Measurements from ENCODE around the gene WNK2. TPM values are rescaled to one million over a fixed set of nuclear protein-coding genes. Genes with fewer than 3 reads are reported as not detected.

WNK2 gene
- total and polyA plus RNA-seq, 4 experiments from 2014 or later: 0.26 TPM; not detected in 3

GRCh38 chr9:93243112-93243511 is 59.2 kb downstream of the WNK2 start:
- Histone ChIP-seq H3K9me3 (ENCODE audit: control insufficient read depth in 1 of 2, low read length in 2 of 2) (no peaks in the 10 kb centered on the region), H3K27ac (ENCODE audit: low read depth, low read length) (no peak overlapping the region), H3K27me3 (ENCODE audit: insufficient read depth, low read length) (no peaks in the 10 kb centered on the region), H3K4me1 (ENCODE audit: insufficient read depth, low read length) (no peaks in the 10 kb centered on the region), H3K4me3 (ENCODE audit: low read length in 2 of 2) (no peak overlapping the region), H3K36me3 (ENCODE audit: insufficient read depth, low read length) (no peaks in the 10 kb centered on the region)
- ChIA-PET CTCF (ENCODE audit: partially characterized antibody) (no interaction called here), POLR2A (ENCODE audit: partially characterized antibody) (no interaction called here)
- H3K9me3 Mint-ChIP-seq: peaks cover 0 to under 1% (median 0%) of the 10 kb centered on the region in 8 donors
- no peak for DNase-seq
- H3K4me1 Mint-ChIP-seq: peaks cover 0 to 1% (median under 1%) of the 10 kb centered on the region in 4 donors
- H3K4me3 Mint-ChIP-seq: no peak overlapping the region
- no peaks in the 10 kb centered on the region for H3K27me3 Mint-ChIP-seq
- no peaks in the 10 kb centered on the region for H3K36me3 Mint-ChIP-seq
- intact Hi-C loops (cut with micrococcal nuclease): no loop called here
- no peak overlapping the region for H3K27ac Mint-ChIP-seq

GRCh38 chr9:93244101-93244500 is 60.2 kb downstream of the WNK2 start:
- DNase-seq: no peak
- POLR2A ChIA-PET (ENCODE audit: partially characterized antibody): no interaction called here
- H3K36me3 Mint-ChIP-seq: no peaks in the 10 kb centered on the region
- CTCF ChIA-PET (ENCODE audit: partially characterized antibody): no interaction called here
- no peak overlapping the region for H3K4me3 Mint-ChIP-seq
- no peaks in the 10 kb centered on the region for H3K27me3 Mint-ChIP-seq
- no peak overlapping the region for H3K27ac Mint-ChIP-seq
- Histone ChIP-seq H3K4me3 (ENCODE audit: low read length in 2 of 2) (no peak overlapping the region), H3K36me3 (ENCODE audit: insufficient read depth, low read length) (no peaks in the 10 kb centered on the region), H3K9me3 (ENCODE audit: control insufficient read depth in 1 of 2, low read length in 2 of 2) (no peaks in the 10 kb centered on the region), H3K27me3 (ENCODE audit: insufficient read depth, low read length) (no peaks in the 10 kb centered on the region), H3K4me1 (ENCODE audit: insufficient read depth, low read length) (no peaks in the 10 kb centered on the region), H3K27ac (ENCODE audit: low read depth, low read length) (no peak overlapping the region)
- intact Hi-C loops (cut with micrococcal nuclease): no loop called here
- H3K4me1 Mint-ChIP-seq: no peaks in the 10 kb centered on the region
- H3K9me3 Mint-ChIP-seq: no peaks in the 10 kb centered on the region

- H3K4me3 Mint-ChIP-seq: no peak overlapping the region
- intact Hi-C loops (cut with micrococcal nuclease): no loop called here
- Histone ChIP-seq H3K4me1 (ENCODE audit: insufficient read depth, low read length) (no peaks in the 10 kb centered on the region), H3K4me3 (ENCODE audit: low read length in 2 of 2) (no peak overlapping the region), H3K27ac (ENCODE audit: low read depth, low read length) (no peak overlapping the region), H3K27me3 (ENCODE audit: insufficient read depth, low read length) (no peaks in the 10 kb centered on the region), H3K9me3 (ENCODE audit: control insufficient read depth in 1 of 2, low read length in 2 of 2) (no peaks in the 10 kb centered on the region), H3K36me3 (ENCODE audit: insufficient read depth, low read length) (no peaks in the 10 kb centered on the region)
- no peaks in the 10 kb centered on the region for H3K27me3 Mint-ChIP-seq
- H3K4me1 Mint-ChIP-seq: no peaks in the 10 kb centered on the region
- H3K9me3 Mint-ChIP-seq: no peaks in the 10 kb centered on the region
- no peaks in the 10 kb centered on the region for H3K36me3 Mint-ChIP-seq
- ChIA-PET CTCF (ENCODE audit: partially characterized antibody) (no interaction called here), POLR2A (ENCODE audit: partially characterized antibody) (no interaction called here)
- no peak for DNase-seq
- peak overlapping the region in 1 of 7 donors; percentile 43 for H3K27ac Mint-ChIP-seq
These were observed 60.8 kb downstream of the WNK2 start for GRCh38 chr9:93244510-93245436.

- Mint-ChIP-seq H3K9me3 (no peaks in the 10 kb centered on the region), H3K4me1 (no peaks in the 10 kb centered on the region), H3K27me3 (no peaks in the 10 kb centered on the region), H3K4me3 (no peak overlapping the region), H3K27ac (peak overlapping the region in 3 of 7 donors; percentile 43 to 62 (median 49)), H3K36me3 (no peaks in the 10 kb centered on the region)
- H3K9me3 ChIP-seq (ENCODE audit: control insufficient read depth in 1 of 2, low read length in 2 of 2): no peaks in the 10 kb centered on the region
- no peaks in the 10 kb centered on the region for H3K4me1 ChIP-seq (ENCODE audit: insufficient read depth, low read length)
- ChIA-PET CTCF (ENCODE audit: partially characterized antibody) (no interaction called here), POLR2A (ENCODE audit: partially characterized antibody) (no interaction called here)
- intact Hi-C loops (cut with micrococcal nuclease): no loop called here
- no peaks in the 10 kb centered on the region for H3K36me3 ChIP-seq (ENCODE audit: insufficient read depth, low read length)
- DNase-seq: no peak
- H3K4me3 ChIP-seq (ENCODE audit: low read length in 2 of 2): no peak overlapping the region
- H3K27me3 ChIP-seq (ENCODE audit: insufficient read depth, low read length): no peaks in the 10 kb centered on the region
- H3K27ac ChIP-seq (ENCODE audit: low read depth, low read length): no peak overlapping the region
These were observed 61.6 kb downstream of the WNK2 start for GRCh38 chr9:93245437-93245970.

- no peaks in the 10 kb centered on the region for H3K36me3 ChIP-seq (ENCODE audit: insufficient read depth, low read length)
- H3K4me1 Mint-ChIP-seq: no peaks in the 10 kb centered on the region
- H3K4me1 ChIP-seq (ENCODE audit: insufficient read depth, low read length): no peaks in the 10 kb centered on the region
- H3K9me3 ChIP-seq (ENCODE audit: control insufficient read depth in 1 of 2, low read length in 2 of 2): no peaks in the 10 kb centered on the region
- ChIA-PET POLR2A (ENCODE audit: partially characterized antibody) (no interaction called here), CTCF (ENCODE audit: partially characterized antibody) (no interaction called here)
- no peaks in the 10 kb centered on the region for H3K9me3 Mint-ChIP-seq
- H3K27me3 ChIP-seq (ENCODE audit: insufficient read depth, low read length): no peaks in the 10 kb centered on the region
- H3K27me3 Mint-ChIP-seq: no peaks in the 10 kb centered on the region
- H3K4me3 Mint-ChIP-seq: no peak overlapping the region
- H3K27ac ChIP-seq (ENCODE audit: low read depth, low read length): no peak overlapping the region
- H3K27ac Mint-ChIP-seq: no peak overlapping the region
- no peaks in the 10 kb centered on the region for H3K36me3 Mint-ChIP-seq
- DNase-seq: no peak
- H3K4me3 ChIP-seq (ENCODE audit: low read length in 2 of 2): no peak overlapping the region
- intact Hi-C loops (cut with micrococcal nuclease): no loop called here
These were observed 62.2 kb downstream of the WNK2 start for GRCh38 chr9:93246111-93246510.

- no peaks in the 10 kb centered on the region for H3K36me3 ChIP-seq (ENCODE audit: insufficient read depth, low read length)
- H3K36me3 Mint-ChIP-seq: no peaks in the 10 kb centered on the region
- no peak for DNase-seq
- H3K27ac Mint-ChIP-seq: no peak overlapping the region
- H3K9me3 Mint-ChIP-seq: no peaks in the 10 kb centered on the region
- intact Hi-C loops (cut with micrococcal nuclease): no loop called here
- H3K27me3 Mint-ChIP-seq: no peaks in the 10 kb centered on the region
- CTCF ChIA-PET (ENCODE audit: partially characterized antibody): no interaction called here
- no peaks in the 10 kb centered on the region for H3K9me3 ChIP-seq (ENCODE audit: control insufficient read depth in 1 of 2, low read length in 2 of 2)
- H3K4me1 Mint-ChIP-seq: no peaks in the 10 kb centered on the region
- H3K27ac ChIP-seq (ENCODE audit: low read depth, low read length): no peak overlapping the region
- no peak overlapping the region for H3K4me3 Mint-ChIP-seq
- POLR2A ChIA-PET (ENCODE audit: partially characterized antibody): no interaction called here
- no peak overlapping the region for H3K4me3 ChIP-seq (ENCODE audit: low read length in 2 of 2)
- no peaks in the 10 kb centered on the region for H3K27me3 ChIP-seq (ENCODE audit: insufficient read depth, low read length)
- H3K4me1 ChIP-seq (ENCODE audit: insufficient read depth, low read length): no peaks in the 10 kb centered on the region
These were observed 62.6 kb downstream of the WNK2 start for GRCh38 chr9:93246526-93246925.

GRCh38 chr9:93247099-93247865 is 63.3 kb downstream of the WNK2 start:
- H3K27ac Mint-ChIP-seq: no peak overlapping the region
- no peaks in the 10 kb centered on the region for H3K36me3 Mint-ChIP-seq
- POLR2A ChIA-PET (ENCODE audit: partially characterized antibody): no interaction called here
- H3K9me3 ChIP-seq (ENCODE audit: control insufficient read depth in 1 of 2, low read length in 2 of 2): no peaks in the 10 kb centered on the region
- CTCF ChIA-PET (ENCODE audit: partially characterized antibody): no interaction called here
- no peaks in the 10 kb centered on the region for H3K27me3 Mint-ChIP-seq
- no peaks in the 10 kb centered on the region for H3K9me3 Mint-ChIP-seq
- H3K4me1 Mint-ChIP-seq: no peaks in the 10 kb centered on the region
- H3K27me3 ChIP-seq (ENCODE audit: insufficient read depth, low read length): no peaks in the 10 kb centered on the region
- no peak overlapping the region for H3K27ac ChIP-seq (ENCODE audit: low read depth, low read length)
- no peak for DNase-seq
- H3K4me3 Mint-ChIP-seq: no peak overlapping the region
- intact Hi-C loops (cut with micrococcal nuclease): no loop called here
- no peak overlapping the region for H3K4me3 ChIP-seq (ENCODE audit: low read length in 2 of 2)
- no peaks in the 10 kb centered on the region for H3K4me1 ChIP-seq (ENCODE audit: insufficient read depth, low read length)
- H3K36me3 ChIP-seq (ENCODE audit: insufficient read depth, low read length): no peaks in the 10 kb centered on the region
